Lower lobe of right lung (tissue), 2 donors: ENCODE data around the gene TARP.

ENCODE experiments used
- ATAC-seq, 2 donors: fragments of 200-7000 bp; cut with Tn5 transposase; one replicate each; pipeline ENCODE4 v1.9.1; 2020 to 2022; ENCODE audit warnings: mild to moderate bottlenecking in 2 of 2, moderate library complexity in 2 of 2
- DNase-seq: peaks from one replicate; pipeline ENCODE4 v3.0.0-alpha.2; 2020
- H3K27ac ChIP-seq: fragments of 200-600 bp; one replicate; pipeline ENCODE4 v1.8.0; 2022
- H3K27me3 ChIP-seq: fragments of 200-600 bp; one replicate; pipeline ENCODE4 v1.8.0; 2022; ENCODE audit warnings: low read depth
- H3K36me3 ChIP-seq: fragments of 200-600 bp; one replicate; pipeline ENCODE4 v1.8.0; 2022; ENCODE audit warnings: mild to moderate bottlenecking
- H3K4me1 ChIP-seq: fragments of 200-600 bp; one replicate; pipeline ENCODE4 v1.8.0; 2022
- H3K4me3 ChIP-seq: fragments of 200-600 bp; one replicate; pipeline ENCODE4 v1.8.0; 2022; ENCODE audit warnings: mild to moderate bottlenecking
- H3K9me3 ChIP-seq: fragments of 200-600 bp; one replicate; pipeline ENCODE4 v1.8.0; 2022
- intact Hi-C: fragments of 100-400 bp; cut with DNase I; formaldehyde crosslinking; loops from one replicate; pipeline ENCODE4 v1.11.0; 2022
- TF ChIP-seq, protein P1 (sequence below): fragments of 200-600 bp; IDR thresholded peaks from one replicate; pipeline ENCODE4 v1.8.0; 2022; ENCODE audit warnings: antibody characterized with exemption, mild to moderate bottlenecking
- donor health status: DM: no; HTN: yes; CAD: no; lungs with severe emphysema.

The TARP gene

GRCh38 chr7:38291650-38292049 is 18.2 kb upstream of the TARP start:
- Histone ChIP-seq H3K27ac (no peak overlapping the region), H3K9me3 (no peaks in the 10 kb centered on the region), H3K27me3 (no peaks in the 10 kb centered on the region), H3K4me3 (no peak overlapping the region), H3K4me1 (no peaks in the 10 kb centered on the region), H3K36me3 (no peaks in the 10 kb centered on the region)
- intact Hi-C loops: no loop called here
- DNase-seq (no peak), ATAC-seq (no peak)
- TF ChIP-seq, protein P1, sequence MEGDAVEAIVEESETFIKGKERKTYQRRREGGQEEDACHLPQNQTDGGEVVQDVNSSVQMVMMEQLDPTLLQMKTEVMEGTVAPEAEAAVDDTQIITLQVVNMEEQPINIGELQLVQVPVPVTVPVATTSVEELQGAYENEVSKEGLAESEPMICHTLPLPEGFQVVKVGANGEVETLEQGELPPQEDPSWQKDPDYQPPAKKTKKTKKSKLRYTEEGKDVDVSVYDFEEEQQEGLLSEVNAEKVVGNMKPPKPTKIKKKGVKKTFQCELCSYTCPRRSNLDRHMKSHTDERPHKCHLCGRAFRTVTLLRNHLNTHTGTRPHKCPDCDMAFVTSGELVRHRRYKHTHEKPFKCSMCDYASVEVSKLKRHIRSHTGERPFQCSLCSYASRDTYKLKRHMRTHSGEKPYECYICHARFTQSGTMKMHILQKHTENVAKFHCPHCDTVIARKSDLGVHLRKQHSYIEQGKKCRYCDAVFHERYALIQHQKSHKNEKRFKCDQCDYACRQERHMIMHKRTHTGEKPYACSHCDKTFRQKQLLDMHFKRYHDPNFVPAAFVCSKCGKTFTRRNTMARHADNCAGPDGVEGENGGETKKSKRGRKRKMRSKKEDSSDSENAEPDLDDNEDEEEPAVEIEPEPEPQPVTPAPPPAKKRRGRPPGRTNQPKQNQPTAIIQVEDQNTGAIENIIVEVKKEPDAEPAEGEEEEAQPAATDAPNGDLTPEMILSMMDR: no peak

GRCh38 chr7:38291117-38291647 is 17.7 kb upstream of the TARP start:
- Histone ChIP-seq H3K27ac (no peak overlapping the region), H3K4me1 (no peaks in the 10 kb centered on the region), H3K9me3 (no peaks in the 10 kb centered on the region), H3K4me3 (no peak overlapping the region), H3K27me3 (no peaks in the 10 kb centered on the region), H3K36me3 (no peaks in the 10 kb centered on the region)
- ATAC-seq (no peak), DNase-seq (no peak)
- intact Hi-C loops: no loop called here
- TF ChIP-seq, protein P1: no peak

DNA sequence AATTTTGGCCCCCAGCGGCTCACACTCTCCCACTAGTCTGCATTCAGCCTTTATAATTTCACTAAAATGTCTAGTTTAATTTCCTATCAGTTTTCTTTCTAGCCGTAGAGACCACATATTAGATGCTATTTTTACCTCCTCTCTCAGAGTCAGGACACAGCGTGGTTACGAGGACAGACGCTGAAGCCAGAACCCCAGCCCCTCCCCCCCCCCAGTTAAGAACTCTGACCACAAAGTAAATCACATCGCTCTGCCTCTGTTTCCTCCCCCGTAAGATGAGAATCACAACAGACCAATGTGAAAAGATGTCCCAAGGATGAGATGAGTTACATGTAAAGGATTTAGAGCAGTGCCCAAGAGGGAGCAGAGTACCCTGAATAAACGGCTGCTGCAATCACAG is 11.1 kb upstream of the TARP start:
- H3K27ac ChIP-seq: no peak overlapping the region
- no peak for DNase-seq
- no peaks in the 10 kb centered on the region for H3K27me3 ChIP-seq
- ATAC-seq: no peak
- no peaks in the 10 kb centered on the region for H3K9me3 ChIP-seq
- TF ChIP-seq, protein P1: no peak
- no peak overlapping the region for H3K4me3 ChIP-seq
- no peaks in the 10 kb centered on the region for H3K4me1 ChIP-seq
- intact Hi-C loops: no loop called here
- H3K36me3 ChIP-seq: no peaks in the 10 kb centered on the region

DNA sequence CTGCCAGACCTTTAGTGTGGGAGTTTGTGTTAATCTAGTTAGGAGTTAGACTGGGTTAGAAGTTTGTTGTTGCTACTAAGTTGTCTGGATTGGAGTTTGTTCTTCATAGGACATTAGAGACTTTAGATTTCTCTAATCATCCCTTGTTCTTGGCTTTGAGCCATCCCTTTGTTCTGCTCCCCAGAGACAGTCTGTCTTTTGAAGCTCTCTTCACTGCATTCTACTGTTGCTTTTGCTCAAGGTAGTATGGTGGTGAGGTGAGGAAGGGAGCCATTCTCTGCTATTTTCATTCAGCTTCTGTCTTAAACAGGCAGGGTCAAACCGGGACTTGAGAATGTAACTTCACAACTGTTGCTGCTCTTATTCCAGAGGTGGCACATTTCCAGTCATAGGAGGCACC is 10.4 kb upstream of the TARP start:
- intact Hi-C loops: no loop called here
- Histone ChIP-seq H3K9me3 (no peaks in the 10 kb centered on the region), H3K36me3 (no peaks in the 10 kb centered on the region), H3K27ac (no peak overlapping the region), H3K27me3 (no peaks in the 10 kb centered on the region), H3K4me3 (no peak overlapping the region), H3K4me1 (no peaks in the 10 kb centered on the region)
- DNase-seq: no peak
- ATAC-seq: no peak
- TF ChIP-seq, protein P1: no peak

DNA sequence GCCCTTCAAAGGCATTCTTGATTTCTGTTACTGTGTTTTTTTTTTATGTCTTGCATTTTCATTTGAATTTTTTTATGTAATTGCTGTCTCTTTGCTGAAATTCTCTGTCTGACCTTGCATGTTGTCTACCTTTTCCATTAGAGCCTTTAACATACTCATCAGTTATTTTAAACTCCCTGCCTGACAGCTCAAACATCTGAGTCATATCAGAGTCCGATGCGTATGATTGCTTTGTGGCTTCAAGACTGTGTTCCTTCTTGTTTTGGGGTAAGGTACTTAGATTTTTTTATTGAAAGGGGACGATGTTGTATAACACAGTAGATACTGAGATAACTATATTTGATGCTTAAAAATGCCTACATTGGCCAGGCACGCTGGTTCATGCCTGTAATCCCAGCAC is 9.7 kb upstream of the TARP start:
- H3K36me3 ChIP-seq: no peaks in the 10 kb centered on the region
- no peak overlapping the region for H3K27ac ChIP-seq
- TF ChIP-seq, protein P1: no peak
- H3K4me3 ChIP-seq: no peak overlapping the region
- no peaks in the 10 kb centered on the region for H3K9me3 ChIP-seq
- ATAC-seq (no peak), DNase-seq (no peak)
- no peaks in the 10 kb centered on the region for H3K27me3 ChIP-seq
- H3K4me1 ChIP-seq: no peaks in the 10 kb centered on the region
- intact Hi-C loops: no loop called here

DNA sequence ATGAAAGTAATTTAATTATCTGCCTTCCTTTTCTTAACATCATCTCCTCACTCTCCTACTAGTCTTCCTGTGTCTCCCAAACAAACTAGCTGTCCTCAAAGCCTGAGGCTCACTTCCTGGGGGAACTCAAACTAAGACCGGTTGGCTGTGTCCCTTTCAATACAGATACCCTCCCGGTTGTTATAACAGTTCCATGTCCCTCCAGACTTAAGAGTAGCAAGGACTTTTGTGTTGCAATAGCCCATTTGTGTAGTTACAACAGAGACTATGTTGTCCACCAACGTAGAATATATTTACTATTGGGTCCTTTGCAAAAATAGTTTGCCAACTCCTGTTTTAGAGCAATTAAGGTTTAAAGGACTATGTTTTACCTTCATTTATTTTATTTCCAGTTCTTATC is 8.6 kb upstream of the TARP start:
- intact Hi-C loops: no loop called here
- Histone ChIP-seq H3K9me3 (no peaks in the 10 kb centered on the region), H3K4me3 (no peak overlapping the region), H3K27me3 (no peaks in the 10 kb centered on the region), H3K27ac (no peak overlapping the region), H3K4me1 (no peaks in the 10 kb centered on the region), H3K36me3 (no peaks in the 10 kb centered on the region)
- no peak for DNase-seq
- TF ChIP-seq, protein P1: no peak
- ATAC-seq: no peak
